Fibroblast of the conjunctiva (primary cell): ENCODE data around the gene ZBED6.

Experiments used
- DNase-seq: peaks from one replicate; pipeline ENCODE4 v3.0.0-alpha.2; 2010; ENCODE audit warnings: low read depth

The ZBED6 gene

DNA sequence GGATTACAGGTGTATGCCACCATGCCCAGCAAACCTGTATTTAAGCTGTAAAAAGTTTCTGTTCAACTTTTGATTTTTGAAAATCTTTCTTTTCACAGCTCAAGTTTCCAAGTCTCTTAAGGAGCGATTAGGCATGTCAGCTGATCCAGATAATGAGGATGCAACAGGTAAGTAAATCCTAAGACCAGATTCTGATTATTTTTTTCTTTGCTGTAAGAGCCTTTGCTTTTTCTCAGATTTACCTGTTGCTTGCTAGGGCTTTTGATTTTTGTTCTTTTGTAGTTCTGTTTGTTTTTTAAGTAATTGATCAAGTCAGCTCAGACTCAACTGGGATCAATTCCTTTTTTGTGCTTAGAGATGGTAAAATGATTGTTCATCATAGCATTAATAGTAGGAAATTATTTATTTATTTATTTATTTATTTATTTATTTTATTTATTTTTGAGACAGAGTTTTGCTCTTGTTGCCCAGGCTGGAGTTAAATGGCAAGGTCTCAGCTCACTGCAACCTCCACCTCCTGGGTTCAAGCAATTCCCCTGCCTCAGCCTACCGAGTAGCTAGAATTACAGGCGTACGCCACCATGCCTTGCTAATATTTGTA lies 44.9 kb downstream of the ZBED6 start:
- no peak for DNase-seq

DNA sequence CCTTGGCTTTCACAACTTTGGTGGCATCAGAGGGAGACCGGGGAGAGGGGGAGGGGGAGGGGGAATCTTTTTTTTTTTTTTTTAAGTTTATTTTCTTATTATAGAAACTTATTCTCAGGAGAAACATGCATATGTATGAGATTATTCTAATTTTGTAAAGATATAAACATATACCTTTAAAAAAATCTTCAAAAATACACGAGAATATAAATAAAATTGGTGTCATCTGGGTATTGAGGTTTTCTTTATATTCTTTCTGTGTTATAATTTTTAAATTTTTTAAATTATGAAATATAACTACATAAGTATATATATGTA lies 47.1 kb downstream of the ZBED6 start:
- DNase-seq, result no peak

DNA sequence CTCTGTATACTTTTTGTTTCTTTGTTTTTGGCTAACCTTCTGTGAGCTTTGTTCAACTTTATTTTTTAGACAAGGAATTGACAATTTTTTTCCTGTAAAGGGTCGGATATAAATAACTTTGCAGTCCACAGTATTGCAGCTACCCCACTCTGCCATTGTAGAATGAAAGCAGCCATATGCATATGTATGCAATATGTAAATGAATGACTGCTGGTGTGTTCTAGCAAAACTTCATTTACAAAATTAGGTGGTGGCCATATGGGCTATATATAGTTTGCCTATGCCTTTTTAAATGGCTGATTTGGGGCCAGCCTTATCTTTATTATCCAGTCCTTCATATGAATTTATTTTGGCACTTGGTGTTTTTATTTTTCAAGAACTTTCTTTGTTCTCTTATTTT lies 48.0 kb downstream of the ZBED6 start:
- DNase-seq, result no peak
